ENCODE measurements around the gene PDE3A.

Gene PDE3A

GRCh38 chr12:20474016-20474415 lies 105.7 kb downstream of the PDE3A start:
- no peak for TF ChIP-seq CTCF (IDR thresholded peaks at IDR 0.05; ENCODE audit: low read depth, low read length, poor library complexity, severe bottlenecking)
- TF ChIP-seq EZH2phosphoT487 (IDR thresholded peaks at IDR 0.05; ENCODE audit: borderline replicate concordance, low read length): no peak
- no peak overlapping the region for H3K4me2 ChIP-seq (ENCODE audit: low read length)
- no peaks in the 10 kb centered on the region for H3K9me2 ChIP-seq (replicated peaks; ENCODE audit: control insufficient read depth, low read length)
- H3K36me3 ChIP-seq (ENCODE audit: control insufficient read depth, low read length): no peaks in the 10 kb centered on the region
- no peaks in the 10 kb centered on the region for H3K4me1 ChIP-seq (ENCODE audit: control insufficient read depth, low read length)
- H3K27ac ChIP-seq (ENCODE audit: low read depth, low read length): no peak overlapping the region
- no peaks in the 10 kb centered on the region for H4K20me1 ChIP-seq (ENCODE audit: control insufficient read depth, insufficient read depth, low read depth, low read length)
- H3K4me3 ChIP-seq (ENCODE audit: low read length): no peak overlapping the region
- no peaks in the 10 kb centered on the region for H3F3A ChIP-seq (ENCODE audit: control insufficient read depth, insufficient read depth)
- no peaks in the 10 kb centered on the region for H3K27me3 ChIP-seq (ENCODE audit: control insufficient read depth, low read length)
- H3K79me2 ChIP-seq (ENCODE audit: control insufficient read depth, low read length): no peaks in the 10 kb centered on the region
- H3K9me3 ChIP-seq (ENCODE audit: control insufficient read depth, insufficient read depth, low read length): no peaks in the 10 kb centered on the region

GRCh38 chr12:20474443-20474842 lies 106.1 kb downstream of the PDE3A start:
- Histone ChIP-seq H3K4me3 (ENCODE audit: low read length) (no peak overlapping the region), H3K36me3 (ENCODE audit: control insufficient read depth, low read length) (no peaks in the 10 kb centered on the region), H3K27me3 (ENCODE audit: control insufficient read depth, low read length) (no peaks in the 10 kb centered on the region), H4K20me1 (ENCODE audit: control insufficient read depth, insufficient read depth, low read depth, low read length) (no peaks in the 10 kb centered on the region), H3F3A (ENCODE audit: control insufficient read depth, insufficient read depth) (no peaks in the 10 kb centered on the region), H3K27ac (ENCODE audit: low read depth, low read length) (no peak overlapping the region), H3K9me2 (replicated peaks; ENCODE audit: control insufficient read depth, low read length) (no peaks in the 10 kb centered on the region), H3K9me3 (ENCODE audit: control insufficient read depth, insufficient read depth, low read length) (no peaks in the 10 kb centered on the region), H3K4me1 (ENCODE audit: control insufficient read depth, low read length) (no peaks in the 10 kb centered on the region), H3K4me2 (ENCODE audit: low read length) (no peak overlapping the region), H3K79me2 (ENCODE audit: control insufficient read depth, low read length) (no peaks in the 10 kb centered on the region)
- TF ChIP-seq CTCF (IDR thresholded peaks at IDR 0.05; ENCODE audit: low read depth, low read length, poor library complexity, severe bottlenecking) (no peak), EZH2phosphoT487 (IDR thresholded peaks at IDR 0.05; ENCODE audit: borderline replicate concordance, low read length) (no peak)

GRCh38 chr12:20475542-20475941 lies 107.2 kb downstream of the PDE3A start:
- Histone ChIP-seq H3K79me2 (ENCODE audit: control insufficient read depth, low read length) (no peaks in the 10 kb centered on the region), H3K4me1 (ENCODE audit: control insufficient read depth, low read length) (no peaks in the 10 kb centered on the region), H3K36me3 (ENCODE audit: control insufficient read depth, low read length) (no peaks in the 10 kb centered on the region), H4K20me1 (ENCODE audit: control insufficient read depth, insufficient read depth, low read depth, low read length) (no peaks in the 10 kb centered on the region), H3K4me3 (ENCODE audit: low read length) (no peak overlapping the region), H3F3A (ENCODE audit: control insufficient read depth, insufficient read depth) (no peaks in the 10 kb centered on the region), H3K27ac (ENCODE audit: low read depth, low read length) (no peak overlapping the region), H3K9me2 (replicated peaks; ENCODE audit: control insufficient read depth, low read length) (no peaks in the 10 kb centered on the region), H3K9me3 (ENCODE audit: control insufficient read depth, insufficient read depth, low read length) (no peaks in the 10 kb centered on the region), H3K4me2 (ENCODE audit: low read length) (no peak overlapping the region), H3K27me3 (ENCODE audit: control insufficient read depth, low read length) (no peaks in the 10 kb centered on the region)
- TF ChIP-seq CTCF (IDR thresholded peaks at IDR 0.05; ENCODE audit: low read depth, low read length, poor library complexity, severe bottlenecking) (no peak), EZH2phosphoT487 (IDR thresholded peaks at IDR 0.05; ENCODE audit: borderline replicate concordance, low read length) (no peak)

- Histone ChIP-seq H3K4me2 (ENCODE audit: low read length) (no peak overlapping the region), H3K79me2 (ENCODE audit: control insufficient read depth, low read length) (no peaks in the 10 kb centered on the region), H4K20me1 (ENCODE audit: control insufficient read depth, insufficient read depth, low read depth, low read length) (no peaks in the 10 kb centered on the region), H3K9me2 (replicated peaks; ENCODE audit: control insufficient read depth, low read length) (no peaks in the 10 kb centered on the region), H3K36me3 (ENCODE audit: control insufficient read depth, low read length) (no peaks in the 10 kb centered on the region), H3K4me1 (ENCODE audit: control insufficient read depth, low read length) (no peaks in the 10 kb centered on the region), H3K9me3 (ENCODE audit: control insufficient read depth, insufficient read depth, low read length) (no peaks in the 10 kb centered on the region), H3K27ac (ENCODE audit: low read depth, low read length) (no peak overlapping the region), H3K4me3 (ENCODE audit: low read length) (no peak overlapping the region), H3F3A (ENCODE audit: control insufficient read depth, insufficient read depth) (no peaks in the 10 kb centered on the region), H3K27me3 (ENCODE audit: control insufficient read depth, low read length) (no peaks in the 10 kb centered on the region)
- no peak for TF ChIP-seq CTCF (IDR thresholded peaks at IDR 0.05; ENCODE audit: low read depth, low read length, poor library complexity, severe bottlenecking)
- no peak for TF ChIP-seq EZH2phosphoT487 (IDR thresholded peaks at IDR 0.05; ENCODE audit: borderline replicate concordance, low read length)
Measured at GRCh38 chr12:20476551-20476950, 108.2 kb downstream of the PDE3A start.

Measured in DOHH2 (cell line).